Right lung (tissue), 5 donors: ENCODE data around the gene PGA5. TPM values are rescaled to one million over a fixed set of nuclear protein-coding genes. Genes with fewer than 3 reads are reported as not detected.
"Not testable (repeated sequence)": the region's sequence is repeated elsewhere in the genome, so short reads cannot be mapped to it uniquely, and the experiment has no call there.

Experiments used
- DNase-seq, 2 donors: peaks; one replicate each; pipeline ENCODE4 v3.0.0-alpha.2; 2013
- polyA plus RNA-seq, 5 donors: library from polyadenylated mRNA; unstranded; fragments of 120-200 nt; gene quantifications; one replicate each; pipeline versions ENCODE4 v1.2.1 to v1.2.3, GENCODE V29; 2013; ENCODE audit warnings: inconsistent platforms in 1 of 5, low replicate concordance in 1 of 5; ENCODE audit not compliant: insufficient read length in 5 of 5, insufficient read depth in 1 of 5

Gene PGA5
- polyA plus RNA-seq, 5 donors, result 0.16 to 0.53 (median 0.37) TPM; not detected in 2

DNA sequence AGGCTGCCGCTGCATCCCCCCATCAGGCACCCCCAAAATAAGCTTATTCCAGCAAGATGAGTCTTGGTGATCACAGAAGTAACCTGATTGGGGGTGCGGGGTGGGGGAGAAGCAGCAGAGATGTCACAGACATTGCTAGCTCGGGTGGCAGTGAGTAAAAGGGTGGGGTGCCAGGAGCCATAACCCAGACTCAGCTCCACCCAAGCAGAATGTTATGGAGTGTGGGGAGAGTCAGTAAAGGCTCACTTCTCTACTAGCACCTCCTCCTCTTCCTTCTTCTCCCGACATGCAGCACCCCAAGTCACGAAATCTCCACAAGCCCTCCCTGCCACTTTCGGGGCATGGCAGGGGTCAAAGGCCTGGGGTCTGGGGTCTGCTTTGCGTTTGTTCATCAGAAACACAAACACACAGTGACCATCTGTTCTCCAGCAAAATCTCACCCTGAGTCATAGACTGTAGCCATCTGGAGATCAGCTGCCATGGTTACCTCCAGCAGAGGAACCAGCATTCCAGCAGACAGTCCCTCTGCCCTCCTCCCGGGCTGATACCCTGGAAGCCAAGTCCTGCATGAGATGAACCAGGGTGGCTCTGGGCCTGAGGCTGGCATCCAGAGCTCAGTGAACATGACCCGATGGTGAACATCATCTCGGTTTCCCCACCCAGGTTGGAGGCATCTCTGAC, 14.4 kb upstream of the PGA5 start:
- DNase-seq, result not testable (repeated sequence)

GRCh38 chr11:61229458-61229857, 11.5 kb upstream of the PGA5 start:
- not testable (repeated sequence) for DNase-seq

GRCh38 chr11:61231033-61231432, 9.9 kb upstream of the PGA5 start:
- DNase-seq, result not testable (repeated sequence)

- not testable (repeated sequence) for DNase-seq
These were observed 9.4 kb upstream of the PGA5 start for GRCh38 chr11:61231585-61231984.

DNA sequence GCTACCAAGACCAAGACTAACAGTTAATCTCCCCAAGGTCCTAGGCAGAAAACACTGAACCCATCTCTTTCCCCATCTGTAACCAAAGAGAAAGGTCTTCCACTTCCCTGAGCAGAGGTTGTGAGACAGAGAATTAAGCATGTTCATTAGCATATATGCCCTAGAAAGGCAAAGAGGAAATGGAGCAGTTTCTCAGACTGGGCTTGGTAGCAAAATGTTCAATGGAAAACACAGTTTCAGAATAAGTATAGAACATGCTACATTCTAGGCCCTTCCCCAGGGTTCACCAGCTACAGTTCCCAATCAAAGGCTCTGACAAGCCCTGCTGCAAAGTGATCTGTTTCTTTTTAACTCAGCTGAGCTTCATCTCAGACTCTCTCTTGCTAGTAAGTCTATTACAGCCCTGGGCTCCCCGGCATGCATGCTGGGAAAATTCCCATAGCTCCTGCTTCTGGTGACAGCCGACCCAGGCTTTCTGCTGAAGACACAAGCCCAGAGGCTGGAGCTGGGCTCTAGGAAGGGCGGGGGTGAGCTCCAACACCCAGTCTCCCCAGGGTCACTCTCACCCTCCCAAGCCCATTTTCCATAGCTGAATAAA, 8.3 kb upstream of the PGA5 start:
- DNase-seq, result not testable (repeated sequence)

DNA sequence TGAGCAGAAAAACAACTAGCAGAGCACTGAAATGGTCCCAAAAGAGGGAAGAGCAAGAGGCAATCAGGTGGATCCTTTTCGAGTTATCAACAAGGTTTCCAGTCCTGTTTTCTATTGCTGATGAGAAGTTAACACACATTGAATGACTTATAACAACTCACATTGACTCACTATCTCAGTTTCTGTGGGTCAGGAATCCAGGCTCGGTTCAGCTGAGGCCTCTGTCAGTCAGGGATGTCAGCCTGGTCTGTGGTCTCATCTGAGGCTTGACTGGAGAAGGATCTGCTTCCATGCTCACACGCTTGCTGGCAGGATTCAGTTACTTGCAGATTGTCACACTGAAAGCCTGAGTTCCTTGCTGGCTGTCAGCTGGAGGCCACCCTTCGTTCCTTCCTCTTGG, 3.8 kb upstream of the PGA5 start:
- DNase-seq, result not testable (repeated sequence)

- DNase-seq, result not testable (repeated sequence)
These were observed 687 bp upstream of the PGA5 start for GRCh38 chr11:61240288-61240687.

DNA sequence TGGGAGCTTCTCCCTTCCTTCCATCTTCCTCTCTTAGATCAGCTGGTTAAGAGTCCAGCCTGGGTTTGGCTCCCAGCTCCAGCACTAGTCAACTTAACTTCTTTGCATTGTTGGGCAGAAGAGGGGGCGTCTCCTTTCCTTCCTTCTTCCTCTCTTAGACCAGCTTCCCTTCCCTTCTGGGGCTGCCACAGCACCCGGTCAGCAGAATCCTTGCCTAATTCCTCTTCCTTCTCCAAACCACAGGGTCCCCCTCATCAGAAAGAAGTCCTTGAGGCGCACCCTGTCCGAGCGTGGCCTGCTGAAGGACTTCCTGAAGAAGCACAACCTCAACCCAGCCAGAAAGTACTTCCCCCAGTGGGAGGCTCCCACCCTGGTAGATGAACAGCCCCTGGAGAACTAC, 551 bp downstream of the PGA5 start:
- not testable (repeated sequence) for DNase-seq

DNA sequence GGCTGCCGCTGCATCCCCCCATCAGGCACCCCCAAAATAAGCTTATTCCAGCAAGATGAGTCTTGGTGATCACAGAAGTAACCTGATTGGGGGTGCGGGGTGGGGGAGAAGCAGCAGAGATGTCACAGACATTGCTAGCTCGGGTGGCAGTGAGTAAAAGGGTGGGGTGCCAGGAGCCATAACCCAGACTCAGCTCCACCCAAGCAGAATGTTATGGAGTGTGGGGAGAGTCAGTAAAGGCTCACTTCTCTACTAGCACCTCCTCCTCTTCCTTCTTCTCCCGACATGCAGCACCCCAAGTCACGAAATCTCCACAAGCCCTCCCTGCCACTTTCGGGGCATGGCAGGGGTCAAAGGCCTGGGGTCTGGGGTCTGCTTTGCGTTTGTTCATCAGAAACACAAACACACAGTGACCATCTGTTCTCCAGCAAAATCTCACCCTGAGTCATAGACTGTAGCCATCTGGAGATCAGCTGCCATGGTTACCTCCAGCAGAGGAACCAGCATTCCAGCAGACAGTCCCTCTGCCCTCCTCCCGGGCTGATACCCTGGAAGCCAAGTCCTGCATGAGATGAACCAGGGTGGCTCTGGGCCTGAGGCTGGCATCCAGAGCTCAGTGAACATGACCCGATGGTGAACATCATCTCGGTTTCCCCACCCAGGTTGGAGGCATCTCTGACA, 4.4 kb downstream of the PGA5 start:
- not testable (repeated sequence) for DNase-seq

DNA sequence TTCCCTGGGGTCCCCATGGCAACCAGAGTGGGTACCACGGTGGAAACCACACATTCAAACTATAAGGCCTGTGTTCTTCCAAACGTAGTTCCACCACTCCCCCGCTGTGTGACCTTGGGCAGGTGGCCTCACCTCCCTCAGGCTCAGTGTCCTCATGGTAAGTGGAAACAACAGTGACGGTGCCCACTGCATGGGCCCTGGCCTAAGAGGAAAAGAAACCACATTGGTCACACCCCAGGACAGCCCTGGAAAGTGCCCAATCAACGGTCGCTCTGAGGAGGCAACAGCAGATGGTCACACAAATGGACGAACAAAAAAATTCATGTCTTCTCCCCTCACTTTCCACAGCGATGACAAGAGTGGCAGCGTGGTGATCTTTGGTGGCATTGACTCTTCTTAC, 7.1 kb downstream of the PGA5 start:
- not testable (repeated sequence) for DNase-seq

DNA sequence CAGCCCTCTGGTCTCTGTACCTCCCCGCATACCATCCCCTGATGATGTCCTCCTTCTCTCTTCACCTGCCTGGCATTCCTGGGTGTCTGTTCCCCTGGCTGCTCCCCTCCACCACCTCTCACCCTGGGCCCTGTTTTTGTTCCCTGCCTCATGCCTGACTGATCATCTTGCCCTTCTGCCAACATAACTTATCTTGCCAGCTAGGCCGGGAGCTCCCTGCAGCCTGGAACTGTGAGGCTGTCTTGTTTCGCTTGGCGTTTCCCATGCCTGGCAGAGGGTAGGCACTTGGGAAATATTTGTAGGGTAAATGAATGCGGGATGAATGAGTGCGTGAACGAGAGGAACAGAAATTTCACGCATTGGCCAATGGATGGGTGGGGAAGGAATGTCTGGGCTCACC, 8.2 kb downstream of the PGA5 start:
- DNase-seq, result not testable (repeated sequence)

DNA sequence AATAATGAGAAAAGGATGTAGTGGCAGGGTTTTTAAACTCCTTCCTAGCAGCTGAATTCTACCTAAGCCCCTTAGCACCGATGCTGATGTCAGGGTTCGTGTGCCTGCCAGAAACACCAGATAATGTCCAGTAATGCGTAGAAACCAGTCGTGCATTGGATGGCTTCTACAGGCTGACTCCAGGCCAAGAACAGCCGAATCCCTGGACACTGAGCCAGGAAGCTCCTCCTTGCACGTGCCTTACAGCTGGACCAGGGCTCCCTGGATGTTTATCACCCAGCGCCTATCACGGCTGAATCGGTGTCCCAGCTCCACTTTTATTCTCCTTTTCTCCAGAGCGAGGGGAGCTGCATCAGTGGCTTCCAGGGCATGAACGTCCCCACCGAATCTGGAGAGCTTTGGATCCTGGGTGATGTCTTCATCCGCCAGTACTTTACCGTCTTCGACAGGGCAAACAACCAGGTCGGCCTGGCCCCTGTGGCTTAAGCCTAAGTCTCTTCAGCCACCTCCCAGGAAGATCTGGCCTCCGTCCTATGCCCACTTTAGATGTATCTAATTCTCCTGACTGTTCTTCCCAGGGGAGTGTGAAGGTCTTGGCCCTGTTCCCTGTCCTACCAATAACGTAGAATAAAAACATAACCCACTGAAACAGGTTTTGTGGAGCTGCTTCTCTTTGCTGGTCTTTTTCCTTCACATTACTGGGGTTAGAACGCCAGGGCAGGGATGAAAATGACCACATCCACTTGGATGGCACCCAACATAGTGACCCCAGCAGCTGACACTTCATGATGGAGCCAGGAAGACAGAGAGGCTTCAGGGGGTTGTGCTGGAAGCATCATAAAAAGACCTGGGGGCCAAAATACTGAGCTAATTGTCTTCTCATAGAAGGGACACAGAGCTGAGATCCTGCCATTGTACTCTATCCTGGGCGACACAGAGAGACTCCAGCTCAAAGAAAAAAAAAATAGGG, 10.1 kb downstream of the PGA5 start:
- DNase-seq, result not testable (repeated sequence)

GRCh38 chr11:61252332-61252731, 11.4 kb downstream of the PGA5 start:
- not testable (repeated sequence) for DNase-seq

DNA sequence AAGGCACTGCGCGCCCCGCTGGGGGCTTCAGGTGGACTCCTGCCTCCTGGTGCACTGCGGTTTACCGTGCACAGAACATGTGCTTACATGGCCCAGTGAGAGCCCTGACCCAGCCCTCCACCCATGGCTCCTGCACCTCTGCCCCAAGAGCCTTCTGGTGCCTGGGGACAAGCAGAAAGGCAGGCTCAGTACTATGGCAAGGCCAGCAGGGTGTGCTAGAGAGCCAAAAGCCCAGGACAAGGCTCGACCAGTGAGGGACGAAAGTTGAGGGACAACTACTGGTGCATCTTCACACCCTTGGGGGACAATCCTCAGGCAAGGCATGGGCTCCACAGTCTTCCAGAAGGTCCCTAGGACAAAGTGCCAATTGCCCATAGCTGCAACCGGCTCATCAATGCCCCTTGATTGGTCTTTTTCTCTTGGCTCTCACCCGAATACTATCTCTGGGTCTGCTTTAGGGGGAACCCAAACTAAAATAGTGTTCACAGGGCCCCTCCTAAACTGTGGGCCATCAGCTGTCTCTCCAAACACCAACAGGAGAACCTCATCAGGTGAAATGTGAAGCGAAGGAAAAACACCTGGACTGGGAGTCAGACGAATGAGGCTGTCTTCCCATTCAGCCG, 13.5 kb downstream of the PGA5 start:
- DNase-seq, result peak in 1 of 2 donors; percentile 22

GRCh38 chr11:61256710-61257482, 15.9 kb downstream of the PGA5 start:
- no peak for DNase-seq

DNA sequence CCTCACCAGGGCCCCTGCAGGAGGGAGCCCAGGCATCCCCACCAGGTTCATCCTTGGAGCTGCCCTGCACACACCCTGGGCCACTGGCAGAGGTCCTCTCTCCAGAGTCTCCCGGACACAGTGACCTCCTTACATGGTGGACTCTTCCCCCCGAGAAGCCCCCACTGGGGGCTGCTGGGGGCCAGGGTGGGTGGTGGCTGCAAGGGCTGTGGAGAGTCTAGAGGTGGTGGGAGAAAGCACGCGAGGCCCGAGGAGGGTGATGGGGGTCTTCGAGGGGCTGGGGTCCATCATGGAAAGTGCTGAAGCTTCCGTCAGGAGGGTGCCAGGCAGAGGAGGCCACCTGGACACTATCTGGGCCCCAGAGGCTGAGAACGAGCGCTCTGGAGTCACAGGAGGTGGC, 17.6 kb downstream of the PGA5 start:
- no peak for DNase-seq

GRCh38 chr11:61259363-61259762, 18.4 kb downstream of the PGA5 start:
- no peak for DNase-seq

DNA sequence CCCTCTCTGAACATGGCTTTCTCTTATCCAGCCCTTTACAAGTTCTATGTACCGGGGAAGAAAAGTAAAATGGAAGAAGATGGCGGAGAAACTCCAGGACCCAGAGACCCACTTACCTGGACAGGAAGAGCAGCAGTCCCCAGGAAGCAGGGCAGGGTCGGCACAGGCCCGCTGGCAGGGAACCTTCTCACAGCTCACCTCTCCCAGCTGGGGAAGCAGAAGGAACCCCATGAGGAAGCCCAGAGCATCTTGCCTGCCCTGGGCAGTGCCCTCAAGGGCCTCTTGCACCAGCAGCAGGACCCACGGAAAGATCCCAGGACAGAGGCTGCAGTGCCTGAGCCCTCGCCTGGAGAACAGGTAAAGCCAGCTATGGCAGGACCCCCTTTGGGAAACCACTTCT, 23.4 kb downstream of the PGA5 start:
- no peak for DNase-seq

GRCh38 chr11:61264795-61265194, 23.8 kb downstream of the PGA5 start:
- no peak for DNase-seq

DNA sequence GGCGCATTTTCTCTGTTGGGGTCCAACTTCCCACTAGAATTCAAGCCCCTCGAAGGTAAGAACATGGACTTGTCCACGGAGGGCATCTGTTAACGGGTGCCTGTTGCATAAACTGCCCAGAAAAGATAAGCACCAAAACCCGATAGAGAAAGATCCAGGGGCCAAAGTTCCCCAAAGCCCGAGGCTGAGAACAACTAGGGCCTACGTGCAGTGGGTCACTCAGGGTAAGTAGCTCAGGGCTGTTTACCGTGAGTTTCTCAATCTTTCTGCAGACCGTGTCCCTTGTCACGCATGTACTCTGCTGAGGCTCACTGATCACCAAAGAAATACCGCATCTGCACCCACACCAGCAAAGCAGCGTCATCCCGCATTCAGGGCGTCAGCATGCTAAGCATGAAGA, 24.4 kb downstream of the PGA5 start:
- no peak for DNase-seq

DNA sequence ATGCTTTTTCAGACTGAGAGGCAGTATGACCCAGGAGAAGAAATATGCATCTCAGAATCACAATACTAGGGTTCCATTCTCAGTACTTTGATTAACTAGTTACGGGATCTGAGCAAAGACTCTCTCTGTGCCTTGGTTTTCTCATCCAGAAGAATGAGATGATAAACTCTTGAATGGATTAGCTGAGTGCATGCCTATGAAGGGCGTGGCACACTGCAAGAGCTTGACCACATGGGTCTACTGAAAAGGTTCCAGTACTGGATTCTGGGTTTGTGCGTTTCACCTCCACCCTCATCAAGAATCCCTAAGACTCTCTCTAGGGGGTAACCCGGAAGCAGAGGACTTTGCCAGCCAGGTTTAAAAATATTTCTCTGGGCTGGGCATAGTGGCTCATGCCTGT, 25.6 kb downstream of the PGA5 start:
- no peak for DNase-seq
